HepG2 (cell line): ENCODE data around the gene TMEM174. TPM values are rescaled to one million over a fixed set of nuclear protein-coding genes. Genes with fewer than 3 reads are reported as not detected.

Source experiments
- ATF5 ChIP-seq: sonication (generic); formaldehyde crosslinking; IDR thresholded peaks from 2 replicates; pipeline ENCODE4 v1.4.0; 2020; ENCODE audit warnings: mild to moderate bottlenecking, low read depth, missing genetic modification reagents
- BRCA1 ChIP-seq: sonication (generic); formaldehyde crosslinking; IDR thresholded peaks from 2 replicates; pipeline ENCODE4 v1.4.0; 2020; ENCODE audit warnings: missing genetic modification reagents
- FOXC1 ChIP-seq: sonication (generic); formaldehyde crosslinking; IDR thresholded peaks from 2 replicates; pipeline ENCODE4 v1.8.0; 2022; ENCODE audit warnings: mild to moderate bottlenecking, missing genetic modification reagents, borderline replicate concordance
- IRF9 ChIP-seq: sonication (generic); formaldehyde crosslinking; IDR thresholded peaks from 2 replicates; pipeline ENCODE4 v1.8.0; 2022; ENCODE audit warnings: missing genetic modification reagents, mild to moderate bottlenecking, borderline replicate concordance
- PRMT3 ChIP-seq: sonication (generic); formaldehyde crosslinking; IDR thresholded peaks from 2 replicates; pipeline ENCODE4 v1.8.1; 2022; ENCODE audit warnings: low read depth, mild to moderate bottlenecking, moderate library complexity, missing genetic modification reagents, borderline replicate concordance
- RAD51 ChIP-seq: fragments of 450-650 bp; IDR thresholded peaks from 2 replicates; pipeline ENCODE4 v1.6.1; 2016; ENCODE audit warnings: borderline replicate concordance
- REXO4 ChIP-seq: sonication (generic); formaldehyde crosslinking; IDR thresholded peaks from 2 replicates; pipeline ENCODE4 v1.8.0; 2022; ENCODE audit warnings: missing genetic modification reagents, mild to moderate bottlenecking, borderline replicate concordance
- SP4 ChIP-seq: sonication (generic); formaldehyde crosslinking; IDR thresholded peaks from 2 replicates; pipeline ENCODE4 v1.8.1; 2023; ENCODE audit warnings: mild to moderate bottlenecking, missing genetic modification reagents
- STAT6 ChIP-seq: sonication (generic); formaldehyde crosslinking; IDR thresholded peaks from 2 replicates; pipeline ENCODE4 v1.4.0; 2020; ENCODE audit warnings: missing genetic modification reagents, mild to moderate bottlenecking, borderline replicate concordance
- TAF15 ChIP-seq: fragments of 200-400 bp; formaldehyde crosslinking; IDR thresholded peaks from one replicate; pipeline ENCODE4 v1.6.1; 2018; ENCODE audit warnings: mild to moderate bottlenecking, low read depth, low read length; ENCODE audit not compliant: poor library complexity, severe bottlenecking
- TCF12 ChIP-seq, 2 experiments: fragments of 450-650 bp in 1 of 2; sonication (generic) in 1 of 2; formaldehyde crosslinking in 1 of 2; IDR thresholded peaks; 2 replicates each; pipeline versions ENCODE4 v1.6.1 to v1.8.0; 2017 to 2022; ENCODE audit warnings: antibody characterized with exemption in 1 of 2, mild to moderate bottlenecking in 1 of 2, missing genetic modification reagents in 1 of 2, moderate library complexity in 1 of 2
- TEAD3 ChIP-seq: optimal IDR thresholded peaks from 2 replicates; pipeline ENCODE3; 2016; ENCODE audit warnings: borderline replicate concordance
- TSC22D2 ChIP-seq: sonication (generic); formaldehyde crosslinking; IDR thresholded peaks from 2 replicates; pipeline ENCODE4 v1.5.1; 2020; ENCODE audit warnings: missing genetic modification reagents, mild to moderate bottlenecking, borderline replicate concordance
- ZMYM3 ChIP-seq: sonication (generic); formaldehyde crosslinking; IDR thresholded peaks from 2 replicates; pipeline ENCODE4 v1.5.1; 2020; ENCODE audit warnings: mild to moderate bottlenecking, missing genetic modification reagents
- ZNF552 ChIP-seq: sonication (generic); formaldehyde crosslinking; IDR thresholded peaks from 2 replicates; pipeline ENCODE4 v1.9.0; 2022; ENCODE audit warnings: missing genetic modification reagents, mild to moderate bottlenecking, borderline replicate concordance
- ZNF646 ChIP-seq: sonication (generic); formaldehyde crosslinking; IDR thresholded peaks from 2 replicates; pipeline ENCODE4 v1.9.0; 2021; ENCODE audit warnings: mild to moderate bottlenecking, missing genetic modification reagents
- polyA plus RNA-seq, 8 experiments: library from polyadenylated mRNA; depleted of rRNA in 3 of 8; stranded (reverse) in 7 of 8; unstranded in 1 of 8; fragments of >200 nt; fragmentation: Illumina TruSeq in 4 of 8; extraction: Trizol in 4 of 8; gene quantifications; 2 replicates each; pipeline versions ENCODE4 v1.2.1 to v1.2.3, GENCODE V29; 2011 to 2016; ENCODE audit warnings: low read depth in 4 of 8, missing spikeins in 1 of 8, mixed read lengths in 1 of 8; ENCODE audit not compliant: insufficient read depth in 1 of 8
- total RNA-seq, 5 experiments: library from RNA; depleted of rRNA; stranded (reverse); fragments of >200 nt; fragmentation: Illumina TruSeq; extraction: Trizol; gene quantifications; 2 replicates each; pipeline ENCODE4 v1.2.3, GENCODE V29; 2016; ENCODE audit warnings: low read depth in 1 of 5

The TMEM174 gene
- total and polyA plus RNA-seq, 2 of the 13 experiments (the other 11 are each of a cell fraction or from before 2014, with no cell fraction given) = not detected

GRCh38 chr5:73201547-73202513 lies 28.8 kb downstream of the TMEM174 start (continued):
- TF ChIP-seq TCF12 (IDR thresholded peaks at IDR 0.05) = no peak
- no peak for TF ChIP-seq TCF12 (CRISPR knock-in tag; IDR thresholded peaks at IDR 0.05)
- TF ChIP-seq BRCA1 (CRISPR knock-in tag) = 0 out of 2 replicates have a peak, but pooled peaks have one; percentile 40
- no peak for TF ChIP-seq ATF5
- no peak for TF ChIP-seq REXO4 (CRISPR knock-in tag)
- no peak for TF ChIP-seq FOXC1 (CRISPR knock-in tag)
- peak; percentile 43 for TF ChIP-seq TAF15
- peak; percentile 13 for TF ChIP-seq TEAD3 (CRISPR knock-in tag)
- TF ChIP-seq ZNF552 (CRISPR knock-in tag) = no peak
- no peak for TF ChIP-seq STAT6 (CRISPR knock-in tag)
- TF ChIP-seq RAD51 = peak; percentile 35; the same call in 1 of the 2 replicates
- no peak for TF ChIP-seq SP4 (CRISPR knock-in tag)
- no peak for TF ChIP-seq TSC22D2 (CRISPR knock-in tag)
- no peak for TF ChIP-seq ZMYM3 (CRISPR knock-in tag)
- no peak for TF ChIP-seq PRMT3 (CRISPR knock-in tag)
- TF ChIP-seq IRF9 (CRISPR knock-in tag) = no peak
- TF ChIP-seq ZNF646 (CRISPR knock-in tag) = no peak
